ENCODE data around the gene CAMK4.

- no peak for TF ChIP-seq CTCF (IDR thresholded peaks at IDR 0.05)
- no peak for TF ChIP-seq POLR2A (IDR thresholded peaks at IDR 0.05)
Measured at GRCh38 chr5:111379391-111379816, 155.2 kb downstream of the CAMK4 start.

Data from uterus (tissue), 2 donors.